NK-92 (cell line): ENCODE results near the gene LGALS13.

Experiments
- DNase-seq: peaks from one replicate; lab custom pipeline; 2025; ENCODE audit not compliant: unreplicated experiment; lab: John Stamatoyannopoulos, UW

LGALS13 gene

GRCh38 chr19:39602224-39602623, at the start of gene LGALS13:
Gene LGALS13 (plus strand): TSS chr19:39602524. CDS start chr19:39602569, 45 bp downstream.
- DNase-seq, result no peak

GRCh38 chr19:39553082-39553652, 49.2 kb upstream of the LGALS13 start:
- DNase-seq, result no peak

- DNase-seq, result no peak
Measured at GRCh38 chr19:39554701-39555311, 47.5 kb upstream of the LGALS13 start.

GRCh38 chr19:39555883-39556282, 46.4 kb upstream of the LGALS13 start:
- no peak for DNase-seq

- DNase-seq, result no peak
Measured at GRCh38 chr19:39557811-39558623, 44.3 kb upstream of the LGALS13 start.

GRCh38 chr19:39558624-39559117, 43.7 kb upstream of the LGALS13 start:
- no peak for DNase-seq

- no peak for DNase-seq
Measured at GRCh38 chr19:39563408-39563807, 38.9 kb upstream of the LGALS13 start.

GRCh38 chr19:39566064-39566463, 36.3 kb upstream of the LGALS13 start:
- DNase-seq, result no peak

GRCh38 chr19:39568604-39569003, 33.7 kb upstream of the LGALS13 start:
- DNase-seq, result no peak

- no peak for DNase-seq
Measured at GRCh38 chr19:39582442-39582841, 19.9 kb upstream of the LGALS13 start.

- no peak for DNase-seq
Measured at GRCh38 chr19:39582891-39583625, 19.3 kb upstream of the LGALS13 start.

- no peak for DNase-seq
Measured at GRCh38 chr19:39587496-39587895, 14.8 kb upstream of the LGALS13 start.

- DNase-seq, result no peak
Measured at GRCh38 chr19:39588066-39588465, 14.3 kb upstream of the LGALS13 start.

GRCh38 chr19:39590265-39590664, 12.1 kb upstream of the LGALS13 start:
- DNase-seq, result no peak

GRCh38 chr19:39592381-39592780, 9.9 kb upstream of the LGALS13 start:
- DNase-seq, result no peak

GRCh38 chr19:39595950-39596349, 6.4 kb upstream of the LGALS13 start:
- no peak for DNase-seq

- no peak for DNase-seq
Measured at GRCh38 chr19:39596911-39597310, 5.4 kb upstream of the LGALS13 start.

GRCh38 chr19:39599116-39599515, 3.2 kb upstream of the LGALS13 start:
- no peak for DNase-seq

- no peak for DNase-seq
Measured at GRCh38 chr19:39603825-39604224, 1.5 kb downstream of the LGALS13 start.

- no peak for DNase-seq
Measured at GRCh38 chr19:39607021-39607420, 4.7 kb downstream of the LGALS13 start.

- no peak for DNase-seq
Measured at GRCh38 chr19:39607561-39607960, 5.2 kb downstream of the LGALS13 start.
